K562 (cell line): ENCODE data around the gene ID2. TPM values are rescaled to one million over a fixed set of nuclear protein-coding genes. Genes with fewer than 3 reads are reported as not detected.
A peak's percentile ranks its signal among the peaks of the same experiment; 100 is the strongest.

Experiments used
- ATAC-seq: fragments of 200-7000 bp; cut with Tn5 transposase; 3 replicates; pipeline ENCODE4 v1.9.1; 2020; ENCODE audit warnings: moderate library complexity
- BruUV-seq: library from RNA; stranded (reverse); fragments of 400-500 nt; replicated peaks from 2 replicates; lab custom pipeline; 2021; lab: Mats Ljungman, UMichigan
- CTCF ChIA-PET: fragments of 300-600 bp; formaldehyde crosslinking; extraction: SDS; loops from one replicate; lab custom pipeline; 2021; ENCODE audit warnings: low intra/inter-chr PET ratio; lab: Yijun Ruan, JAX
- POLR2A ChIA-PET: fragments of 300-600, 350-650 bp; sonication (Branson Sonifier 250); formaldehyde crosslinking; extraction: SDS; loops from one replicate; lab custom pipeline; 2021; ENCODE audit warnings: antibody characterized with exemption, inconsistent platforms; lab: Yijun Ruan, JAX
- DNase-seq, 4 experiments: peaks; one replicate each; pipeline versions ENCODE4 v3.0.0 to v3.0.0-alpha.2; 2011 to 2018; ENCODE audit warnings: low spot score in 3 of 4, mixed read lengths in 3 of 4; ENCODE audit errors: extremely low read depth in 1 of 4
- FAIRE-seq: peaks from 2 replicates; lab custom pipeline; 2011; peaks lifted over from hg19 to GRCh38; lab: Jason Lieb, UNC
- H2AFZ ChIP-seq: 2 replicates; pipeline ENCODE4 v1.6.0; 2011; ENCODE audit warnings: low read depth, low read length, control low read depth, inconsistent platforms
- H3K27ac ChIP-seq: fragments of 200-600 bp; 3 replicates; pipeline ENCODE4 v1.8.0; 2011; ENCODE audit warnings: low read depth, mild to moderate bottlenecking, control low read depth, inconsistent platforms, low read length, moderate library complexity, mixed read lengths; ENCODE audit errors: extremely low read depth
- H3K27me3 ChIP-seq, 2 experiments: fragments of 300-600 bp in 1 of 2; 2 replicates in 1 of 2; 3 replicates in 1 of 2; pipeline versions ENCODE4 v1.6.0 to v1.8.0; 2011; ENCODE audit warnings: inconsistent platforms in 2 of 2, low read length in 2 of 2, mild to moderate bottlenecking in 1 of 2, mixed read lengths in 1 of 2, moderate library complexity in 1 of 2; ENCODE audit not compliant: control insufficient read depth in 2 of 2, insufficient read depth in 2 of 2
- H3K36me3 ChIP-seq: fragments of 300-600 bp; 3 replicates; pipeline ENCODE4 v1.8.0; 2011; ENCODE audit warnings: mild to moderate bottlenecking, low read length, inconsistent platforms; ENCODE audit not compliant: control insufficient read depth, insufficient read depth
- H3K4me1 ChIP-seq, 2 experiments: fragments of 200-600 bp in 1 of 2; replicated peaks in 1 of 2; 2 replicates in 1 of 2; 3 replicates in 1 of 2; pipeline versions ENCODE4 v1.5.1 to v1.8.0; 2011; ENCODE audit warnings: inconsistent platforms in 2 of 2, low read length in 2 of 2, mild to moderate bottlenecking in 1 of 2, mixed read lengths in 1 of 2, moderate library complexity in 1 of 2; ENCODE audit not compliant: control insufficient read depth in 2 of 2, insufficient read depth in 2 of 2
- H3K4me2 ChIP-seq: 2 replicates; pipeline ENCODE4 v1.6.1; 2011; ENCODE audit warnings: low read length, control low read depth, inconsistent platforms, mixed read lengths; ENCODE audit not compliant: insufficient read depth
- H3K4me3 ChIP-seq: fragments of 200-600 bp; sonication (generic), shearing (Covaris generic); 2 replicates; pipeline ENCODE4 v1.5.1; 2016; ENCODE audit warnings: control low read depth, inconsistent platforms
- H3K79me2 ChIP-seq: fragments of 200-600 bp; 3 replicates; pipeline ENCODE4 v1.8.0; 2011; ENCODE audit warnings: low read length, inconsistent platforms; ENCODE audit not compliant: control insufficient read depth, insufficient read depth
- H3K9ac ChIP-seq, 2 experiments: 2 replicates each; pipeline versions ENCODE4 v1.6.0 to v1.6.1; 2011; ENCODE audit warnings: low read depth in 2 of 2, low read length in 2 of 2, control low read depth in 1 of 2, inconsistent platforms in 1 of 2, mild to moderate bottlenecking in 1 of 2, mixed read lengths in 1 of 2; ENCODE audit not compliant: insufficient read depth in 1 of 2
- H3K9me1 ChIP-seq: one replicate; pipeline ENCODE4 v1.6.0; 2011; ENCODE audit warnings: inconsistent platforms, mild to moderate bottlenecking, low read length, moderate library complexity; ENCODE audit not compliant: control insufficient read depth, insufficient read depth
- H3K9me3 ChIP-seq: replicated peaks from 2 replicates; pipeline ENCODE4 v1.5.1; 2011; ENCODE audit warnings: low read depth, low read length, inconsistent platforms; ENCODE audit not compliant: control insufficient read depth, insufficient read depth
- H4K20me1 ChIP-seq: replicated peaks from 2 replicates; pipeline ENCODE4 v1.6.1; 2011; ENCODE audit warnings: low read length, inconsistent platforms, mixed read lengths; ENCODE audit not compliant: control insufficient read depth, insufficient read depth
- BACH1 ChIP-seq: fragments of 200-800 bp; sonication (Bioruptor generic); IDR thresholded peaks from 2 replicates; pipeline ENCODE4 v1.6.1; 2016; ENCODE audit warnings: missing genetic modification characterization, missing compliant biosample characterization
- CHAMP1 ChIP-seq: fragments of 450-650 bp; IDR thresholded peaks from 2 replicates; pipeline ENCODE4 v1.6.1; 2016; ENCODE audit warnings: mild to moderate bottlenecking
- IFI16 ChIP-seq: fragments of 250-450 bp; sonication (Bioruptor Pico); IDR thresholded peaks from 2 replicates; pipeline ENCODE4 v2.1.2; 2022; ENCODE audit warnings: mild to moderate bottlenecking, inconsistent platforms
- TOE1 ChIP-seq, 2 experiments: fragments of 450-650 bp in 1 of 2; sonication (generic) in 1 of 2; formaldehyde crosslinking in 1 of 2; IDR thresholded peaks; 2 replicates each; pipeline versions ENCODE4 v1.7.1 to v1.8.0; 2016 to 2022; ENCODE audit warnings: borderline replicate concordance in 2 of 2, mild to moderate bottlenecking in 2 of 2, antibody characterized with exemption in 1 of 2, inconsistent platforms in 1 of 2, low read depth in 1 of 2, missing genetic modification reagents in 1 of 2, moderate library complexity in 1 of 2
- WGBS: fragments of 100-300 bp; shearing (Covaris generic); methylation state at CpG from one replicate; pipeline ENCODE4 v1.1.6; 2016; ENCODE audit warnings: low coverage, mixed read lengths; ENCODE audit not compliant: insufficient coverage; ENCODE audit errors: missing lambda C conversion rate; 5-methylcytosine and 5-hydroxymethylcytosine counted together
- in situ Hi-C: fragments of 300-500 bp; cut with MboI; formaldehyde crosslinking; loops from 4 replicates; pipeline ENCODE4 v1.15.0; 2018; ENCODE audit warnings: inconsistent platforms, mixed read lengths
- intact Hi-C: fragments of 100-400 bp; cut with micrococcal nuclease; formaldehyde crosslinking; loops from 2 replicates; pipeline ENCODE4 v1.14.2; 2022
- polyA plus RNA-seq, 8 experiments: library from polyadenylated mRNA; depleted of rRNA in 4 of 8; stranded (reverse) in 5 of 8; unstranded in 3 of 8; fragments of >200 nt; fragmentation: Nextera tagmentation in 2 of 8; fragmentation: Illumina TruSeq in 1 of 8; extraction: Ambion mirVana in 2 of 8; extraction: Trizol in 1 of 8; gene quantifications; 2 replicates each; pipeline versions ENCODE4 v1.2.1 to v1.2.3, GENCODE V29; 2011 to 2014; ENCODE audit warnings: inconsistent platforms in 1 of 8, missing spikeins in 1 of 8
- total RNA-seq, 7 experiments: library from RNA; depleted of rRNA in 6 of 7; stranded (reverse); fragments of >200 nt in 6 of 7; fragmentation: Illumina TruSeq in 2 of 7; extraction: Trizol in 2 of 7; gene quantifications; 2 replicates each; pipeline versions ENCODE4 v1.2.1 to v1.2.3, GENCODE V29; 2011 to 2021; ENCODE audit warnings: low replicate concordance in 1 of 7
- TF ChIP-seq, protein P1 (sequence below): sonication (generic); formaldehyde crosslinking; IDR thresholded peaks from 2 replicates; pipeline ENCODE4 v1.8.0; 2022; ENCODE audit warnings: mild to moderate bottlenecking, missing genetic modification reagents, borderline replicate concordance

The ID2 gene
- total and polyA plus RNA-seq, 9 of the 15 experiments (the other 6 are each of a cell fraction or from before 2014, with no cell fraction given): 8.0 to 35.7 (median 16.6) TPM

DNA sequence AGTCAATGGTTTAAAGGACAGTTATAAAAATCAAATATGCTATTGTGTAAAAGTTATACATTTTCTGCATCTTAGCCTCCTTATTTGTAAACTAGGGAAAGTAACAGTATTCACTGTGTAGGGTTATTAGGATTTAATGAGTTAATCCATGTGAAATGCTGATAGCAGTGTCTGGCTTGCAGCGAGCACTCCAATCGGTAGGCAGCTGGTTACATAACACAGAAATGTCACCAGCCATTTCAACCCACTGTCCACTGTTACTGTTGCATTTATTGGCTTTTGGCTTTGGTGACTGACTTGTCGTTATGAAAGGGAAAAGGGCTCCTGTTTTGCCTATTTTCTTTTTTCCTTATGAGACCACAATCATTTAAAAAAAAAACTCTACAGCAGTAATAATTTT is 38.9 kb downstream of the ID2 start:
- in situ Hi-C loops: no loop called here
- TF ChIP-seq IFI16 (CRISPR knock-in tag): no peak
- TF ChIP-seq, protein P1, sequence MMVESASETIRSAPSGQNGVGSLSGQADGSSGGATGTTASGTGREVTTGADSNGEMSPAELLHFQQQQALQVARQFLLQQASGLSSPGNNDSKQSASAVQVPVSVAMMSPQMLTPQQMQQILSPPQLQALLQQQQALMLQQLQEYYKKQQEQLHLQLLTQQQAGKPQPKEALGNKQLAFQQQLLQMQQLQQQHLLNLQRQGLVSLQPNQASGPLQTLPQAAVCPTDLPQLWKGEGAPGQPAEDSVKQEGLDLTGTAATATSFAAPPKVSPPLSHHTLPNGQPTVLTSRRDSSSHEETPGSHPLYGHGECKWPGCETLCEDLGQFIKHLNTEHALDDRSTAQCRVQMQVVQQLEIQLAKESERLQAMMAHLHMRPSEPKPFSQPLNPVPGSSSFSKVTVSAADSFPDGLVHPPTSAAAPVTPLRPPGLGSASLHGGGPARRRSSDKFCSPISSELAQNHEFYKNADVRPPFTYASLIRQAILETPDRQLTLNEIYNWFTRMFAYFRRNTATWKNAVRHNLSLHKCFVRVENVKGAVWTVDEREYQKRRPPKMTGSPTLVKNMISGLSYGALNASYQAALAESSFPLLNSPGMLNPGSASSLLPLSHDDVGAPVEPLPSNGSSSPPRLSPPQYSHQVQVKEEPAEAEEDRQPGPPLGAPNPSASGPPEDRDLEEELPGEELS (CRISPR knock-in tag): no peak
- TF ChIP-seq BACH1 (tag): no peak
- TF ChIP-seq CHAMP1: no peak
- TF ChIP-seq TOE1 (IDR thresholded peaks at IDR 0.05; ENCODE audit: borderline replicate concordance): no peak
- no peak for TF ChIP-seq TOE1 (CRISPR knock-in tag; IDR thresholded peaks at IDR 0.05; ENCODE audit: borderline replicate concordance, low read depth)
- H3K4me2 ChIP-seq: no peak overlapping the region
- H3K9me1 ChIP-seq: no peaks in the 10 kb centered on the region
- FAIRE-seq: no peak
- 31% methylated on average over 3 of the region's 3 CpGs for WGBS
- no TSS peak for BruUV-seq
- H3K36me3 ChIP-seq: no peaks in the 10 kb centered on the region
- no peak overlapping the region for H3K27ac ChIP-seq
- ATAC-seq: no peak
- H3K27me3 ChIP-seq: no peaks in the 10 kb centered on the region
- ChIA-PET POLR2A (no interaction called here), CTCF (no interaction called here)
- peak overlapping the region; percentile 69; the same call in 1 of the 2 replicates for H2AFZ ChIP-seq
- H3K79me2 ChIP-seq: no peaks in the 10 kb centered on the region
- intact Hi-C loops: no loop called here
- no peak overlapping the region for H3K4me3 ChIP-seq
- H3K4me1 ChIP-seq: no peaks in the 10 kb centered on the region; a peak in 1 of 5 replicates
- no peak overlapping the region for H3K9ac ChIP-seq
- no peak for DNase-seq
- H3K9me3 ChIP-seq: no peaks in the 10 kb centered on the region
- no peaks in the 10 kb centered on the region for H4K20me1 ChIP-seq
